Measurements from ENCODE around the gene FBXW11. TPM values are rescaled to one million over a fixed set of nuclear protein-coding genes. Genes with fewer than 3 reads are reported as not detected.

The FBXW11 gene
- total RNA-seq: 31.1 and 33.6 TPM in 2 replicates

DNA sequence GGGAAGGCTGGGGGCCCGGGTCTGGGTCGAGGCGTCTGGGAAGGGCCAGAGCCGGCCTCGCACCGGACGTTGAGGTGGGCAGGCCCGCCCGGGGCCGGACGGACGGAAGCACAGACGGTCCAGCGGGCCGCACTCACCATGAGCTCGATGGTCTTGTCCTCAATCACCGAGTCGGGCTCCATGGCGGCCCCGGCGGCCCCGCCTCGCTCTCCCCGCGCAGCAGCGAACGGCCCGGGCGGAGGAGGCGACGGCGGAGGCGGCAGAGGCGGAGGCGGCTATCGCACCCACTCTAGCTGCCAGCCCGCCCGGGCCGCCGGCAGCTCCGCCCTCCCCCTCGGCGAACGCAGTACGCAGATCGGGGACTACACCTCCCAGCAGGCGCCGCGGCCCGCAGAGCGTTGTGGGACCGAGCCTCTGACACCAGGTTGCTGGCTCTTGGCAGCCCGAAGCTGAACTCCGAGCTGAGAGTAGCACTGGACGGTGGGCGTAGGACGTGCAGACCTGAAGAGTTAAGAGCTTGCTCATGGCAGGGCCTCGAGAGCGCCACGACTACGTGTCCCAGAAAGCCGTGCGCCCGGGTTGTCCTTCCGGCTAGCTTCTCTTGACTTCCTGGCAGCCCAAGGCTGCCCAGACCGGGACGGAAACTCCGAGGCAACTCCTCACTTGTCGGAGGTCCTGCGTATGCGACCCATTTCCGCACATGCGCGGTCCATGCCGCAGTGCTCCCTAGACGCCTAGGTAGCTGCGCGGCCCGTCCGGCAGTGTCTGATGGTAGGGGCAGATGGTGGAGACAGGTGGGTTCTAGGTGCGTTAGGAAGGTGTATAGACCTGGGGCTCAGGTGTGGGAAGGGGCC, at the start of gene FBXW11:
Gene FBXW11 (minus strand): TSS at position 318 of the 854 bp plus-strand sequence. CDS start 136 bp downstream, at position 182.
- intact Hi-C loops (cut with micrococcal nuclease): loop anchor here (1.0 to 5.0 kb wide), 7 partner anchors 49 to 1610 kb away; partner anchors contain the start of genes BOD1, NPM1, RPL26L1 and STK10

DNA sequence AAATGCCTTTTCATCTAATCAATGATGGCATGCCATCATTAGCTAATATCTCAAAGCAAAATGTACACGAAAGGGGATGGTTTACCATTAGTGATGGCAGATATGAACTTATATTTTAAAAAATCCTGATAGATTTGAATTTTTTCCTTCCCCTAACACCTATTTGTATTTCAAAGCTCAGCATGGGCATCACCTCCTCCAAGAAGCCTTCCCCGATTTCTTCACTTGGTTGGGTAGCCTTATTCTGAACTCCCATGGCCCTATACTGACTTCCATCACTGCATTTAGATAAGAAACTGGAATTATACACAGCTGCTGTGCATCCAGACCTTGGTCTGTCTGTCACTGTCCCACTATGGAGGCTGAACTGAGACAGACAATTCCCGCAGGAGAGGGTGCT, 49.6 kb upstream of the FBXW11 start:
- intact Hi-C loops (cut with micrococcal nuclease): no loop called here

GRCh38 chr5:172055421-172055820, 49.0 kb upstream of the FBXW11 start:
- intact Hi-C loops (cut with micrococcal nuclease): no loop called here

GRCh38 chr5:172054611-172055153, 48.2 kb upstream of the FBXW11 start:
- intact Hi-C loops (cut with micrococcal nuclease): no loop called here

DNA sequence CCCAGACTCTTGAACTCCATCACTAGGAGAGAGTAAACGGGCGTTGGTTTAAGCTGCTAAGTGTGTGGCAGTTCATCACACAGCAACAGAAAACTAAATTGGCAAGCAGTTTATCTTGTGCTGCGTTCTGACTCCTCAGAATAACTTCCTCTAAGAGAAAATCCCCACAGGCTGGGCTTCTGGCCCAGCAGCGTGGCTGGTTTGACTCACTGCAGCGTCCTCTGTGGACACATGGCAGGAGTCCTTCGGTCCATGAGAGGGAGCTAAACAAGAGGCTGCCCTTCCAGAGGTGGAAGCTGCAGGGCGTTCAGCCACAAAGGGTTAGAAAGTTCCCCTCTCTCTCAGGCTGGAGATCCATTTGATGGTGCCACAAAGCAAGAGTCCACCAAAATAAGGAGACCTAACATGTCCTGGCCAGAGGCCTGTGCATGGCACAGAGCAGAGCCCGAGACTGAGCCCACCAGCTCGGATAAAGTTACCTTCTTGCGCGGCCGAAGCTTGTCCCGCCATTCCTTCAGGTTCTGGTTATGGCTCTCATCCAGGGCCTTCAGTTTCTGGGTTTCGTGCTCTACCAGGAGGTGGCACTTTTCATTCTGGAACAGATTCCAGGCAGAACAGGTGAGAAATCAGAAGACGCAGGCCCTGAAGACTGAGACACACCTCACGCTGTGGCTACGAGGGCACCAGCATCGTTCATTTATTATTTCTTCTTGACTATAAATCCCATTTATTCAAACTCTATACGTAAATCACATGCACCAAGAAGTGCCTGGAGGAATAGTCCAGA, 46.2 kb upstream of the FBXW11 start:
- intact Hi-C loops (cut with micrococcal nuclease): no loop called here

DNA sequence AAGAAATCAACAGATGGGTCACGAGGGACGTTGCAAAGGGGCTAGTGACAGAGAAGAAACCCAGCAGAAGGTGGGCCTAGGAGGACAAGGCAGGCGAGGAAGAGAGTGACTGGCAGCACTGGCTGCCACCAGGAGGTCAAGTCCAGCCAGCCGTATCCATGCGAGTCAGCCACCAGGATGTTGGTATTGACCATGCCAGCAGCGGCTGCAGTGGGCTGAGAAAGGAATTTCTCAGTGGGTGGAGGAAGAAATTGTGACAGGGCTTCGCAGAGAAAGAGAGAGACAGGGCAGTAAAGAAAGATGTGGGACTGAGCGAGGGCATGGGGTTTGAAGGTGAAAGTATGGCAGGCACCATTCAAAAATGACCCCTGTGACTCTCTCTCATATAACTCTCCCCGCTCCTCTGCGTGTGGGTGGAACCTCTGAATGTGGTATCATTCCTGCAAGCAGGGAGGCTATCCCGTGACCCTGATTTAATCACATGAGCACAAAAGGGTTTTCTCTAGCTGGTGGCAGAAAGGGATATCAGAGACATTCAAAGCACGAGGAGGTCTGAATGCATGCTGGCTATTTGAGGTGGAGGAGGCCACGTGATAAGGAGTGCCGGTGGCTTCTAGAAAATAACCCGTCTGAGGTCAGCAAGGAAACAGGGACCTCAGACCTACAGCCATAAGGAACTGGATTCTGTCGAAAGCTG, 45.4 kb upstream of the FBXW11 start:
- intact Hi-C loops (cut with micrococcal nuclease): no loop called here

GRCh38 chr5:172050080-172050479, 43.6 kb upstream of the FBXW11 start:
- intact Hi-C loops (cut with micrococcal nuclease): no loop called here

GRCh38 chr5:172049226-172049796, 42.9 kb upstream of the FBXW11 start:
- intact Hi-C loops (cut with micrococcal nuclease): no loop called here

DNA sequence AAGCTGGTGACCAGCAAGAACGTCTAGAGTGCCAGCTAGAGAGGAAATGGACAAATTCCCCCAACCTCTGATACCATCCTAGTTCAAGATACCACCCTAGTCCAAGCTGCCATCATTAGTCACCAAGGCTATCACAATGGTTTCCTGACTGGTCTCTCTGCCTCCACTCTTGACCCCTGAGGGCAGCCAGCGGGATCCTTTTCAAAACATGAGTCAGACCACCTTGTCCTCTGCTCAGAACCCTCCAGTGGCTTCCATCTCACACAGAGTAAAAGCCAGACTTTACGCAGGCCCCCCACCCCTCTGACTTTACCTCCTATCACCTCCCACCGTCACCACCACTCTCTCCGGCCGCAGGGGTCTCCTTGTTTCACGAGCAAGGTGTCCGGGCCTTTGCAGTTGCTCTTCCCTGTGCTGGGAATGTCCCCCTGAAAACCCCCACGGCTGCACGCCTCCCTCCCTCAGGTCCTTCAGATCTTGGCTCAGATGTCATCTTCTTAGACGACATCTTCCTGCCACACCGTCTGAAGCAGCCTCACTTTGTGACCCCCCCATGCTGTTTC, 42.2 kb upstream of the FBXW11 start:
- intact Hi-C loops (cut with micrococcal nuclease): no loop called here

GRCh38 chr5:172048170-172048422, 41.7 kb upstream of the FBXW11 start:
- intact Hi-C loops (cut with micrococcal nuclease): no loop called here

DNA sequence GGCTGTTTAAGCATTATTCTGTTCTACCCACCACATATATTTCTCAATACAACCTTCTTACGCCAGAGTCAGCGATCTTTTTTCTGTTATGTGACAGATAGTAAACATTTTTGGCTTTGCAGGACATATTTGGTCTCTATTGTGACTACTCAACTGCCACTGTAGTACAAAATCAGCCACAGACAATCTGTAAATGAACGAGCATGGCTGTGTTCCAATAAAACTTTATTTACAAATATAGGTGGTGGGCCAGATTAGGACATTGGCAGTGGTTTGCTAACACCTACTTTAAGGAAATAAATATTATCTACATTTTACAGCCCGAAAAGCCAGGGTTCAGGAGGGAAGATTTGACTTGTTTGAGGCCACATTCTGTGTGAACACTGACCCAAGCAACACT, 40.2 kb upstream of the FBXW11 start:
- intact Hi-C loops (cut with micrococcal nuclease): no loop called here

DNA sequence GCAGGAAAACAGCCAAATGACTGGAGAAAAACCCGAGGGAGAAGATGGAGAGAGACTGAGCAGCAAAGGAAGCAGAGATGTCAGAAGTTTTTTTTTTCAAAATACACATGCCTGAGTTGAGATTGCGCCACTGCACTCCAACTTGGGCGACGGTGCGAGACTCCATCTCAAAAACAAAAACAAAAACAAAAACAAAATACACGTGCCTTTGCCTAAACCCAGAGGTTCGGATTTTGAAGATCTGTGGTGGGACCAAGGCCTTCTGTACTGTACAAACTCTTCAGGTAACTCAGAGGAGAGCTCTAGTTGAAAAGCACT, 38.8 kb upstream of the FBXW11 start:
- intact Hi-C loops (cut with micrococcal nuclease): no loop called here

- intact Hi-C loops (cut with micrococcal nuclease): no loop called here
Measured at GRCh38 chr5:172044631-172045314, 38.3 kb upstream of the FBXW11 start.

GRCh38 chr5:172043865-172044264, 37.4 kb upstream of the FBXW11 start:
- intact Hi-C loops (cut with micrococcal nuclease): no loop called here

DNA sequence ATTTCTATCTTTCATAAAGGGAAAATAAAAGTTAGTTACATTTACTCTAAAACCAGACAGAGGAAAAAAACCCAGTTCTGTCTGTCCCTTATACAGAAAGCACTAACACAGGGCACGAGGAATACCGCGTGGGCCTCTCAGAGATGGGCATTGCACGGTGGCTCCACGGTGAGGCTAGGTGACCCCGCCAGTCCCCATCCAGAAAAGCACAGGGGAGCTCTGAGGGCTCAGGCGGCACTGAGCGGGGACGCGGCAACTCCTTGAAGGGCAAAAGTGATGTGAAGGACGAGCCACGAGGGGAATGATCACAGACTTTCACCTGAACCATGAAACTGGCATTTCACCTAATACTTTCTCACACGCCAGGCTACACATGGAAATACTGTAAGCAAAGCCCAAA, 35.7 kb upstream of the FBXW11 start:
- intact Hi-C loops (cut with micrococcal nuclease): no loop called here

DNA sequence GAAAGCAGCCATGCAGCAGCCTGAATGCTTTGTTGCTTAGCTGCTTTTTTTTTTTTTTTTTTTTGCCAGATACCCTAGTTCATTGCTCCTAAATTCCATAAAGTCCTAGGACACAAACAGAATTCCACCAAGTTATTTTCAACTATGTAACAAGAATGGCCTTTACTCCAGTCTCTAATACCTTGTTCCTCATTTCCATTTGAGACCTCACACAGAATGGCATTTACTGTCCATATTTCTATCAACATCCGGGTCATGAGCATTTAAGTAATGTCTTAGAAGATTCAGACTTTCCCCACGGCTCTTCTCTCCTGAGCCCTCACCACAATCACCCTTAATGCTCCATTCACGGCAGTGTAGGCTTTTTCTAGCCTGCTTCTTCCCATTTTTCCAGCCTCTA, 31.7 kb upstream of the FBXW11 start:
- intact Hi-C loops (cut with micrococcal nuclease): no loop called here

GRCh38 chr5:172035049-172035448, 28.6 kb upstream of the FBXW11 start:
- intact Hi-C loops (cut with micrococcal nuclease): no loop called here

DNA sequence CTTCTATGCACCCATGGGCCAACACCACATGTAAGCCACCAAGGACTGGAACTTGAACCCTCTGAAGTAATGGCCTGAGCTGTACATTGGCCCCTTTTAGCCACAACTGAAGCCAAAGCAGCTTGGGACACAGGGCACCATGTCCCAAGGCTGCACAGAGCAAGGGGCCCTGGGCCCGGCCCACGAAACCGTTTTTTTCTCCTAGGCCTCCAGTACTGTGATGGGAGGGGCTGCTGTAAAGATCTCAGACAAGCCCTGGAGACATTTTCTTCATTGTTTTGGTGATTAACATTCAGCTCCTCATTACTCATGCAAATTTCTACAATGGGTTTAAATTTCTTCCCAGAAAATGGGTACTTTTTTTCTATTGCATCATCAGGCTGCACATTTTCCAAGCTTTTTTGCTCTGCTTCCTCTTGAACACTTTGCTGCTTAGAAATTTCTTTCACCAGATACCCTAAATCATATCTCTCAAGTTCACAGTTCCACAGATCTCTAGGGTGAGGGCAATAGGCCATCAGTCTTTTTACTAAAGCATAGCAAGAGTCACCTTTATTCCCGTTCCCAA, 25.5 kb upstream of the FBXW11 start:
- intact Hi-C loops (cut with micrococcal nuclease): no loop called here

GRCh38 chr5:172029876-172030275, 23.4 kb upstream of the FBXW11 start:
- intact Hi-C loops (cut with micrococcal nuclease): no loop called here

DNA sequence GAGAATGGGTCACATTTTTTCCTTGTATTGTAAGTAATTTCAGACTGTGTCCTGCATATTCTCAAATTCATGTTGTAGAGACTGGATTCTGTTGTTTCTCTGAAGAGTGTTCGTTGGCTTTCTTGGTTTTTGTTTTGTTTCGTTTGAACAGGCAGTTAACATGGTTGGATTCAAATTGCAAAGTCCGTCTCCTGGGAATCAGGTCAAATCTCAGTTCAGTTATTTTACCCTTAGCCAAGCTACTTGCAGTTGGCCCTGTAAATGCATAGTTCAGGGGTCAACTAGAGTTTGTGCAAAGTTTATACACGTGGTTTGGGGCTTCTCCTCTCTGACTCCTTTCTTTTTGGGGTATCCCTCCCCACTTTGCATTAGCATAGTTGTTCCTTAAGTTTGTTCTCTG, 21.7 kb upstream of the FBXW11 start:
- intact Hi-C loops (cut with micrococcal nuclease): no loop called here
